T-helper 17 cell (primary cell): ENCODE measurements around the gene HPN. TPM values are rescaled to one million over a fixed set of nuclear protein-coding genes. Genes with fewer than 3 reads are reported as not detected.
"Not testable (repeated sequence)": the region's sequence is repeated elsewhere in the genome, so short reads cannot be mapped to it uniquely, and the experiment has no call there.

Experiments
- ATAC-seq: fragments of 150-1000 bp; cut with Tn5 transposase; 2 replicates; pipeline ENCODE4 v1.10.0; 2021; ENCODE audit warnings: mild to moderate bottlenecking, moderate library complexity
- DNase-seq, 3 donors: peaks; one replicate each; pipeline versions ENCODE4 v3.0.0 to v3.0.0-alpha.2; 2020 to 2021
- H3K9me3 ChIP-seq: one replicate; pipeline ENCODE4 v1.7.0; 2013; ENCODE audit warnings: low read length, mild to moderate bottlenecking; ENCODE audit not compliant: control insufficient read depth, poor library complexity, severe bottlenecking
- H3K27ac Mint-ChIP-seq: one replicate; pipeline ENCODE4 v1.8.0; 2022; ENCODE audit warnings: mild to moderate bottlenecking, moderate library complexity, mixed read lengths
- H3K27me3 Mint-ChIP-seq: one replicate; pipeline ENCODE4 v1.8.0; 2022; ENCODE audit warnings: mixed read lengths
- H3K36me3 Mint-ChIP-seq: one replicate; pipeline ENCODE4 v1.8.0; 2022; ENCODE audit warnings: low read depth, mixed read lengths
- H3K4me1 Mint-ChIP-seq: one replicate; pipeline ENCODE4 v1.8.0; 2022; ENCODE audit warnings: mild to moderate bottlenecking, mixed read lengths
- H3K4me3 Mint-ChIP-seq: one replicate; pipeline ENCODE4 v1.8.0; 2022; ENCODE audit warnings: mild to moderate bottlenecking, moderate library complexity, mixed read lengths
- total RNA-seq, 4 donors: library from RNA in 2 of 4; stranded (reverse) in 2 of 4; gene quantifications; one replicate each; pipeline ENCODE4 v1.2.3 and lab custom pipeline; 2022 to 2026

The HPN gene
- total RNA-seq, 2 donors from 2014 or later = 0.89 TPM; not detected in 1

GRCh38 chr19:35099897-35100275, 58.4 kb downstream of the HPN start:
- Mint-ChIP-seq H3K27ac (no peak overlapping the region), H3K36me3 (no peaks in the 10 kb centered on the region), H3K4me3 (no peak overlapping the region), H3K4me1 (peaks cover 7% of the 10 kb centered on the region), H3K27me3 (peaks cover 6% of the 10 kb centered on the region)
- DNase-seq (no peak), ATAC-seq (no peak)
- no peaks in the 10 kb centered on the region for H3K9me3 ChIP-seq

- DNase-seq (no peak), ATAC-seq (no peak)
- Mint-ChIP-seq H3K4me3 (no peak overlapping the region), H3K36me3 (no peaks in the 10 kb centered on the region), H3K4me1 (peaks cover 3% of the 10 kb centered on the region), H3K27ac (no peak overlapping the region), H3K27me3 (peaks cover 6% of the 10 kb centered on the region)
- no peaks in the 10 kb centered on the region for H3K9me3 ChIP-seq
Observed at GRCh38 chr19:35100588-35101533, 59.3 kb downstream of the HPN start.

- ATAC-seq, H3K27ac Mint-ChIP-seq, H3K36me3 Mint-ChIP-seq, H3K27me3 Mint-ChIP-seq, H3K9me3 ChIP-seq, H3K4me3 Mint-ChIP-seq, H3K4me1 Mint-ChIP-seq, DNase-seq: not testable (repeated sequence)
Observed at GRCh38 chr19:35101949-35102348, 60.4 kb downstream of the HPN start.

- H3K36me3 Mint-ChIP-seq, H3K9me3 ChIP-seq, H3K27me3 Mint-ChIP-seq, H3K4me3 Mint-ChIP-seq, ATAC-seq, DNase-seq, H3K4me1 Mint-ChIP-seq: not testable (repeated sequence)
- peak overlapping the region; percentile 39 for H3K27ac Mint-ChIP-seq
Observed at GRCh38 chr19:35103614-35104013, 62.1 kb downstream of the HPN start.

GRCh38 chr19:35104361-35104760, 62.8 kb downstream of the HPN start:
- DNase-seq (no peak), ATAC-seq (no peak)
- Mint-ChIP-seq H3K4me1 (no peaks in the 10 kb centered on the region), H3K36me3 (no peaks in the 10 kb centered on the region), H3K4me3 (no peak overlapping the region), H3K27me3 (no peaks in the 10 kb centered on the region), H3K27ac (no peak overlapping the region)
- no peaks in the 10 kb centered on the region for H3K9me3 ChIP-seq

- Mint-ChIP-seq H3K4me3 (no peak overlapping the region), H3K27me3 (no peaks in the 10 kb centered on the region), H3K36me3 (no peaks in the 10 kb centered on the region), H3K4me1 (no peaks in the 10 kb centered on the region), H3K27ac (no peak overlapping the region)
- ATAC-seq = no peak
- H3K9me3 ChIP-seq = no peaks in the 10 kb centered on the region
- no peak for DNase-seq
Observed at GRCh38 chr19:35105047-35105410, 63.5 kb downstream of the HPN start.

- Mint-ChIP-seq H3K4me3 (no peak overlapping the region), H3K4me1 (no peaks in the 10 kb centered on the region), H3K27ac (no peak overlapping the region), H3K36me3 (no peaks in the 10 kb centered on the region), H3K27me3 (peaks cover 1% of the 10 kb centered on the region)
- DNase-seq = no peak
- H3K9me3 ChIP-seq = no peaks in the 10 kb centered on the region
- ATAC-seq = peak; percentile 21
Observed at GRCh38 chr19:35105411-35106290, 64.1 kb downstream of the HPN start.

- no peaks in the 10 kb centered on the region for H3K36me3 Mint-ChIP-seq
- no peak overlapping the region for H3K27ac Mint-ChIP-seq
- no peak for ATAC-seq
- no peaks in the 10 kb centered on the region for H3K4me1 Mint-ChIP-seq
- no peaks in the 10 kb centered on the region for H3K9me3 ChIP-seq
- H3K27me3 Mint-ChIP-seq = peaks cover 4% of the 10 kb centered on the region
- no peak overlapping the region for H3K4me3 Mint-ChIP-seq
- no peak for DNase-seq
Observed at GRCh38 chr19:35106291-35106583, 64.7 kb downstream of the HPN start.

- ATAC-seq (no peak), DNase-seq (no peak)
- Mint-ChIP-seq H3K4me3 (no peak overlapping the region), H3K27me3 (peaks cover 4% of the 10 kb centered on the region), H3K27ac (no peak overlapping the region), H3K36me3 (no peaks in the 10 kb centered on the region), H3K4me1 (no peaks in the 10 kb centered on the region)
- no peaks in the 10 kb centered on the region for H3K9me3 ChIP-seq
Observed at GRCh38 chr19:35106898-35107541, 65.5 kb downstream of the HPN start.

- ATAC-seq (no peak), DNase-seq (no peak)
- Mint-ChIP-seq H3K36me3 (no peaks in the 10 kb centered on the region), H3K27me3 (peaks cover 4% of the 10 kb centered on the region), H3K4me1 (no peaks in the 10 kb centered on the region), H3K4me3 (no peak overlapping the region), H3K27ac (no peak overlapping the region)
- H3K9me3 ChIP-seq = no peaks in the 10 kb centered on the region
Observed at GRCh38 chr19:35107545-35107944, 66.0 kb downstream of the HPN start.

GRCh38 chr19:35108730-35109129, 67.2 kb downstream of the HPN start:
- no peak overlapping the region for H3K27ac Mint-ChIP-seq
- H3K4me1 Mint-ChIP-seq = no peaks in the 10 kb centered on the region
- H3K4me3 Mint-ChIP-seq = no peak overlapping the region
- no peaks in the 10 kb centered on the region for H3K36me3 Mint-ChIP-seq
- H3K27me3 Mint-ChIP-seq = peaks cover 4% of the 10 kb centered on the region
- H3K9me3 ChIP-seq = no peaks in the 10 kb centered on the region
- DNase-seq (no peak), ATAC-seq (no peak)

- DNase-seq (no peak), ATAC-seq (no peak)
- Mint-ChIP-seq H3K36me3 (no peaks in the 10 kb centered on the region), H3K27me3 (peaks cover 4% of the 10 kb centered on the region), H3K4me3 (no peak overlapping the region), H3K27ac (no peak overlapping the region), H3K4me1 (peaks cover 3% of the 10 kb centered on the region)
- H3K9me3 ChIP-seq = no peaks in the 10 kb centered on the region
Observed at GRCh38 chr19:35109395-35110112, 68.0 kb downstream of the HPN start.

- no peak overlapping the region for H3K4me3 Mint-ChIP-seq
- H3K27ac Mint-ChIP-seq = no peak overlapping the region
- DNase-seq = no peak
- H3K27me3 Mint-ChIP-seq = peaks cover 4% of the 10 kb centered on the region
- ATAC-seq = no peak
- peaks cover 8% of the 10 kb centered on the region for H3K4me1 Mint-ChIP-seq
- no peaks in the 10 kb centered on the region for H3K36me3 Mint-ChIP-seq
- H3K9me3 ChIP-seq = no peaks in the 10 kb centered on the region
Observed at GRCh38 chr19:35110974-35111373, 69.5 kb downstream of the HPN start.
